HepG2 (cell line): ENCODE results near the gene LRRC25. TPM values are rescaled to one million over a fixed set of nuclear protein-coding genes. Genes with fewer than 3 reads are reported as not detected.

Source experiments
- GZF1 ChIP-seq: sonication (generic); formaldehyde crosslinking; IDR thresholded peaks from 2 replicates; pipeline ENCODE4 v1.5.1; 2020; ENCODE audit warnings: mild to moderate bottlenecking, missing genetic modification reagents
- SALL1 ChIP-seq: sonication (generic); formaldehyde crosslinking; IDR thresholded peaks from 2 replicates; pipeline ENCODE4 v1.8.0; 2022; ENCODE audit warnings: mild to moderate bottlenecking, missing genetic modification reagents
- ZFP41 ChIP-seq: sonication (generic); formaldehyde crosslinking; IDR thresholded peaks from 2 replicates; pipeline ENCODE4 v1.4.0; 2020; ENCODE audit warnings: mild to moderate bottlenecking, missing genetic modification reagents, borderline replicate concordance
- ZKSCAN1 ChIP-seq: fragments of 150-350 bp; IDR thresholded peaks from 2 replicates; pipeline ENCODE4 v1.6.1; 2014; ENCODE audit warnings: low read length
- ZNF124 ChIP-seq: sonication (generic); formaldehyde crosslinking; IDR thresholded peaks from 2 replicates; pipeline ENCODE4 v1.4.0; 2020; ENCODE audit warnings: missing genetic modification reagents
- ZNF501 ChIP-seq: sonication (generic); formaldehyde crosslinking; IDR thresholded peaks from 2 replicates; pipeline ENCODE4 v1.5.1; 2020; ENCODE audit warnings: mild to moderate bottlenecking, moderate library complexity, missing genetic modification reagents
- polyA plus RNA-seq, 8 experiments: library from polyadenylated mRNA; depleted of rRNA in 3 of 8; stranded (reverse) in 7 of 8; unstranded in 1 of 8; fragments of >200 nt; fragmentation: Illumina TruSeq in 4 of 8; extraction: Trizol in 4 of 8; gene quantifications; 2 replicates each; pipeline versions ENCODE4 v1.2.1 to v1.2.3, GENCODE V29; 2011 to 2016; ENCODE audit warnings: low read depth in 4 of 8, missing spikeins in 1 of 8, mixed read lengths in 1 of 8; ENCODE audit not compliant: insufficient read depth in 1 of 8
- total RNA-seq, 5 experiments: library from RNA; depleted of rRNA; stranded (reverse); fragments of >200 nt; fragmentation: Illumina TruSeq; extraction: Trizol; gene quantifications; 2 replicates each; pipeline ENCODE4 v1.2.3, GENCODE V29; 2016; ENCODE audit warnings: low read depth in 1 of 5
- TF ChIP-seq, protein P1 (sequence below): IDR thresholded peaks from 2 replicates; pipeline ENCODE4 v1.4.0; 2020; ENCODE audit warnings: mild to moderate bottlenecking, missing genetic modification reagents
- TF ChIP-seq, protein P2 (sequence below): sonication (generic); formaldehyde crosslinking; IDR thresholded peaks from 2 replicates; pipeline ENCODE4 v1.4.0; 2020; ENCODE audit warnings: mild to moderate bottlenecking, missing genetic modification reagents
- TF ChIP-seq, protein P3 (sequence below): sonication (generic); formaldehyde crosslinking; IDR thresholded peaks from 2 replicates; pipeline ENCODE4 v1.8.0; 2023; ENCODE audit warnings: mild to moderate bottlenecking, missing genetic modification reagents
- TF ChIP-seq, protein P4 (sequence below): sonication (generic); formaldehyde crosslinking; IDR thresholded peaks from 2 replicates; pipeline ENCODE4 v1.5.1; 2020; ENCODE audit warnings: missing genetic modification reagents, mild to moderate bottlenecking, borderline replicate concordance
- TF ChIP-seq, protein P5 (sequence below): sonication (generic); formaldehyde crosslinking; IDR thresholded peaks from 2 replicates; pipeline ENCODE4 v1.5.1; 2020; ENCODE audit warnings: missing genetic modification reagents, mild to moderate bottlenecking, borderline replicate concordance
- TF ChIP-seq, protein P6 (sequence below): sonication (generic); formaldehyde crosslinking; IDR thresholded peaks from 2 replicates; pipeline ENCODE4 v1.4.0; 2020; ENCODE audit warnings: missing genetic modification reagents

LRRC25 gene
- total and polyA plus RNA-seq, 2 of the 13 experiments (the other 11 are each of a cell fraction or from before 2014, with no cell fraction given) = 0.13 to 0.53 TPM

DNA sequence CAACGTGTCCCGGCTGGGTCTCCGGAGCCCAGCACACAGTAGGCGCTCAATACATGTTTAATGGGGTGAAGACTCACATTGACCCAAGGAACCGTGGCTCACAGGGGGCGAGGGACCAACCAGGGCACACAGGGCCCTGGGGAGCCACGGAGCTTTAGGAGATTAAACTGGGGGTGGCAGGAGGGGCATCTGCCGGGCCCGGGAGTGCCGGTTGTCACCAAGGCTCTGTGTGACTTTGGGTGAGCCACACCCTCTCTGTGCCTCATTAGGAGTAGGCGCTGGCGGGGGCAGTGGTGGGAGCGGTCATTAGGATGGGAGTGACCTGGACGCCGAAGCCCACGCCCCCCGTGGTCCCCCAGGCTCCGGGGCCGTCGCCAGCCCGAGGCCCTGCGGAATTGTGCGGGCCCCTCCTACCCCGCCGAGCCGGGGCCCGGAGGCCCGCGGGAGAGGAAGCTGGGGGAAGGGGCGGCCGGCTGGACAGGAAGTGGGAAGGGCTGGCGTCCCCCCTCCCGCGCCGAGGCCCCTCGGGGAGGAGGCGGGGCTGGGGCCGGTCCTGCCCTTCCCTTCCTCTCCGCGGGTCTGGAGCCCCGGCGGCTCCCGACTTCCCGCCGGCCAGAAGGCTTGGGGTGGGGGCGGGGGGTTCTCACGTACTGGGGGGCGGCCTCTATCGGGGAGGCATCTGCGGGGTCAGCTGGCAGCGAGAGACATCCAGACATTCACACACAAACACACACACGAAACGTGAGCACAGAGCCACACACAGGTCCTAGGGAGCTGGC is 20.0 kb upstream of the LRRC25 start (continued):
- TF ChIP-seq, protein P1, sequence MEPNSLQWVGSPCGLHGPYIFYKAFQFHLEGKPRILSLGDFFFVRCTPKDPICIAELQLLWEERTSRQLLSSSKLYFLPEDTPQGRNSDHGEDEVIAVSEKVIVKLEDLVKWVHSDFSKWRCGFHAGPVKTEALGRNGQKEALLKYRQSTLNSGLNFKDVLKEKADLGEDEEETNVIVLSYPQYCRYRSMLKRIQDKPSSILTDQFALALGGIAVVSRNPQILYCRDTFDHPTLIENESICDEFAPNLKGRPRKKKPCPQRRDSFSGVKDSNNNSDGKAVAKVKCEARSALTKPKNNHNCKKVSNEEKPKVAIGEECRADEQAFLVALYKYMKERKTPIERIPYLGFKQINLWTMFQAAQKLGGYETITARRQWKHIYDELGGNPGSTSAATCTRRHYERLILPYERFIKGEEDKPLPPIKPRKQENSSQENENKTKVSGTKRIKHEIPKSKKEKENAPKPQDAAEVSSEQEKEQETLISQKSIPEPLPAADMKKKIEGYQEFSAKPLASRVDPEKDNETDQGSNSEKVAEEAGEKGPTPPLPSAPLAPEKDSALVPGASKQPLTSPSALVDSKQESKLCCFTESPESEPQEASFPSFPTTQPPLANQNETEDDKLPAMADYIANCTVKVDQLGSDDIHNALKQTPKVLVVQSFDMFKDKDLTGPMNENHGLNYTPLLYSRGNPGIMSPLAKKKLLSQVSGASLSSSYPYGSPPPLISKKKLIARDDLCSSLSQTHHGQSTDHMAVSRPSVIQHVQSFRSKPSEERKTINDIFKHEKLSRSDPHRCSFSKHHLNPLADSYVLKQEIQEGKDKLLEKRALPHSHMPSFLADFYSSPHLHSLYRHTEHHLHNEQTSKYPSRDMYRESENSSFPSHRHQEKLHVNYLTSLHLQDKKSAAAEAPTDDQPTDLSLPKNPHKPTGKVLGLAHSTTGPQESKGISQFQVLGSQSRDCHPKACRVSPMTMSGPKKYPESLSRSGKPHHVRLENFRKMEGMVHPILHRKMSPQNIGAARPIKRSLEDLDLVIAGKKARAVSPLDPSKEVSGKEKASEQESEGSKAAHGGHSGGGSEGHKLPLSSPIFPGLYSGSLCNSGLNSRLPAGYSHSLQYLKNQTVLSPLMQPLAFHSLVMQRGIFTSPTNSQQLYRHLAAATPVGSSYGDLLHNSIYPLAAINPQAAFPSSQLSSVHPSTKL (CRISPR knock-in tag) = peak; percentile 27; the same call in 1 of the 2 replicates
- TF ChIP-seq ZKSCAN1 (peak; percentile 85), ZNF501 (CRISPR knock-in tag) (peak; percentile 83; the same call in 1 of the 2 replicates), GZF1 (CRISPR knock-in tag) (no peak), SALL1 (peak; percentile 67), ZFP41 (0 out of 2 replicates have a peak, but pooled peaks have one; percentile 32), ZNF124 (CRISPR knock-in tag) (peak; percentile 54; the same call in 1 of the 2 replicates)
- TF ChIP-seq, protein P2, sequence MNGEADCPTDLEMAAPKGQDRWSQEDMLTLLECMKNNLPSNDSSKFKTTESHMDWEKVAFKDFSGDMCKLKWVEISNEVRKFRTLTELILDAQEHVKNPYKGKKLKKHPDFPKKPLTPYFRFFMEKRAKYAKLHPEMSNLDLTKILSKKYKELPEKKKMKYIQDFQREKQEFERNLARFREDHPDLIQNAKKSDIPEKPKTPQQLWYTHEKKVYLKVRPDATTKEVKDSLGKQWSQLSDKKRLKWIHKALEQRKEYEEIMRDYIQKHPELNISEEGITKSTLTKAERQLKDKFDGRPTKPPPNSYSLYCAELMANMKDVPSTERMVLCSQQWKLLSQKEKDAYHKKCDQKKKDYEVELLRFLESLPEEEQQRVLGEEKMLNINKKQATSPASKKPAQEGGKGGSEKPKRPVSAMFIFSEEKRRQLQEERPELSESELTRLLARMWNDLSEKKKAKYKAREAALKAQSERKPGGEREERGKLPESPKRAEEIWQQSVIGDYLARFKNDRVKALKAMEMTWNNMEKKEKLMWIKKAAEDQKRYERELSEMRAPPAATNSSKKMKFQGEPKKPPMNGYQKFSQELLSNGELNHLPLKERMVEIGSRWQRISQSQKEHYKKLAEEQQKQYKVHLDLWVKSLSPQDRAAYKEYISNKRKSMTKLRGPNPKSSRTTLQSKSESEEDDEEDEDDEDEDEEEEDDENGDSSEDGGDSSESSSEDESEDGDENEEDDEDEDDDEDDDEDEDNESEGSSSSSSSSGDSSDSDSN (CRISPR knock-in tag) = peak; percentile 63
- TF ChIP-seq, protein P3, sequence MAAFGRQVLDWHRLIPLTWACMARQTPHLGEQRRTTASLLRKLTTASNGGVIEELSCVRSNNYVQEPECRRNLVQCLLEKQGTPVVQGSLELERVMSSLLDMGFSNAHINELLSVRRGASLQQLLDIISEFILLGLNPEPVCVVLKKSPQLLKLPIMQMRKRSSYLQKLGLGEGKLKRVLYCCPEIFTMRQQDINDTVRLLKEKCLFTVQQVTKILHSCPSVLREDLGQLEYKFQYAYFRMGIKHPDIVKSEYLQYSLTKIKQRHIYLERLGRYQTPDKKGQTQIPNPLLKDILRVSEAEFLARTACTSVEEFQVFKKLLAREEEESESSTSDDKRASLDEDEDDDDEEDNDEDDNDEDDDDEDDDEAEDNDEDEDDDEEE = peak; percentile 82; the same call in 1 of the 2 replicates
- TF ChIP-seq, protein P4, sequence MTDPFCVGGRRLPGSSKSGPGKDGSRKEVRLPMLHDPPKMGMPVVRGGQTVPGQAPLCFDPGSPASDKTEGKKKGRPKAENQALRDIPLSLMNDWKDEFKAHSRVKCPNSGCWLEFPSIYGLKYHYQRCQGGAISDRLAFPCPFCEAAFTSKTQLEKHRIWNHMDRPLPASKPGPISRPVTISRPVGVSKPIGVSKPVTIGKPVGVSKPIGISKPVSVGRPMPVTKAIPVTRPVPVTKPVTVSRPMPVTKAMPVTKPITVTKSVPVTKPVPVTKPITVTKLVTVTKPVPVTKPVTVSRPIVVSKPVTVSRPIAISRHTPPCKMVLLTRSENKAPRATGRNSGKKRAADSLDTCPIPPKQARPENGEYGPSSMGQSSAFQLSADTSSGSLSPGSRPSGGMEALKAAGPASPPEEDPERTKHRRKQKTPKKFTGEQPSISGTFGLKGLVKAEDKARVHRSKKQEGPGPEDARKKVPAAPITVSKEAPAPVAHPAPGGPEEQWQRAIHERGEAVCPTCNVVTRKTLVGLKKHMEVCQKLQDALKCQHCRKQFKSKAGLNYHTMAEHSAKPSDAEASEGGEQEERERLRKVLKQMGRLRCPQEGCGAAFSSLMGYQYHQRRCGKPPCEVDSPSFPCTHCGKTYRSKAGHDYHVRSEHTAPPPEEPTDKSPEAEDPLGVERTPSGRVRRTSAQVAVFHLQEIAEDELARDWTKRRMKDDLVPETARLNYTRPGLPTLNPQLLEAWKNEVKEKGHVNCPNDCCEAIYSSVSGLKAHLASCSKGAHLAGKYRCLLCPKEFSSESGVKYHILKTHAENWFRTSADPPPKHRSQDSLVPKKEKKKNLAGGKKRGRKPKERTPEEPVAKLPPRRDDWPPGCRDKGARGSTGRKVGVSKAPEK (CRISPR knock-in tag) = no peak
- TF ChIP-seq, protein P5, sequence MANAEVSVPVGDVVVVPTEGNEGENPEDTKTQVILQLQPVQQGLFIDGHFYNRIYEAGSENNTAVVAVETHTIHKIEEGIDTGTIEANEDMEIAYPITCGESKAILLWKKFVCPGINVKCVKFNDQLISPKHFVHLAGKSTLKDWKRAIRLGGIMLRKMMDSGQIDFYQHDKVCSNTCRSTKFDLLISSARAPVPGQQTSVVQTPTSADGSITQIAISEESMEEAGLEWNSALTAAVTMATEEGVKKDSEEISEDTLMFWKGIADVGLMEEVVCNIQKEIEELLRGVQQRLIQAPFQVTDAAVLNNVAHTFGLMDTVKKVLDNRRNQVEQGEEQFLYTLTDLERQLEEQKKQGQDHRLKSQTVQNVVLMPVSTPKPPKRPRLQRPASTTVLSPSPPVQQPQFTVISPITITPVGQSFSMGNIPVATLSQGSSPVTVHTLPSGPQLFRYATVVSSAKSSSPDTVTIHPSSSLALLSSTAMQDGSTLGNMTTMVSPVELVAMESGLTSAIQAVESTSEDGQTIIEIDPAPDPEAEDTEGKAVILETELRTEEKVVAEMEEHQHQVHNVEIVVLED = peak; percentile 48; the same call in 1 of the 2 replicates
- TF ChIP-seq, protein P6, sequence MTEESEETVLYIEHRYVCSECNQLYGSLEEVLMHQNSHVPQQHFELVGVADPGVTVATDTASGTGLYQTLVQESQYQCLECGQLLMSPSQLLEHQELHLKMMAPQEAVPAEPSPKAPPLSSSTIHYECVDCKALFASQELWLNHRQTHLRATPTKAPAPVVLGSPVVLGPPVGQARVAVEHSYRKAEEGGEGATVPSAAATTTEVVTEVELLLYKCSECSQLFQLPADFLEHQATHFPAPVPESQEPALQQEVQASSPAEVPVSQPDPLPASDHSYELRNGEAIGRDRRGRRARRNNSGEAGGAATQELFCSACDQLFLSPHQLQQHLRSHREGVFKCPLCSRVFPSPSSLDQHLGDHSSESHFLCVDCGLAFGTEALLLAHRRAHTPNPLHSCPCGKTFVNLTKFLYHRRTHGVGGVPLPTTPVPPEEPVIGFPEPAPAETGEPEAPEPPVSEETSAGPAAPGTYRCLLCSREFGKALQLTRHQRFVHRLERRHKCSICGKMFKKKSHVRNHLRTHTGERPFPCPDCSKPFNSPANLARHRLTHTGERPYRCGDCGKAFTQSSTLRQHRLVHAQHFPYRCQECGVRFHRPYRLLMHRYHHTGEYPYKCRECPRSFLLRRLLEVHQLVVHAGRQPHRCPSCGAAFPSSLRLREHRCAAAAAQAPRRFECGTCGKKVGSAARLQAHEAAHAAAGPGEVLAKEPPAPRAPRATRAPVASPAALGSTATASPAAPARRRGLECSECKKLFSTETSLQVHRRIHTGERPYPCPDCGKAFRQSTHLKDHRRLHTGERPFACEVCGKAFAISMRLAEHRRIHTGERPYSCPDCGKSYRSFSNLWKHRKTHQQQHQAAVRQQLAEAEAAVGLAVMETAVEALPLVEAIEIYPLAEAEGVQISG = peak; percentile 55
